HG02642 (cell line): Measurements from ENCODE around the gene PRMT1.

Source experiments
- ATAC-seq: cut with Tn5 transposase; IDR thresholded peaks from one replicate; pipeline ENCODE4 v1.9.1; 2021; ENCODE audit warnings: mild to moderate bottlenecking; ENCODE audit not compliant: unreplicated experiment, poor library complexity

PRMT1 gene

GRCh38 chr19:49651029-49651819 lies 25.8 kb upstream of the PRMT1 start:
- ATAC-seq, result no peak

GRCh38 chr19:49651820-49652550 lies 25.1 kb upstream of the PRMT1 start:
- no peak for ATAC-seq

GRCh38 chr19:49652551-49653465 lies 24.3 kb upstream of the PRMT1 start:
- no peak for ATAC-seq

GRCh38 chr19:49653466-49653806 lies 23.6 kb upstream of the PRMT1 start:
- ATAC-seq, result no peak

DNA sequence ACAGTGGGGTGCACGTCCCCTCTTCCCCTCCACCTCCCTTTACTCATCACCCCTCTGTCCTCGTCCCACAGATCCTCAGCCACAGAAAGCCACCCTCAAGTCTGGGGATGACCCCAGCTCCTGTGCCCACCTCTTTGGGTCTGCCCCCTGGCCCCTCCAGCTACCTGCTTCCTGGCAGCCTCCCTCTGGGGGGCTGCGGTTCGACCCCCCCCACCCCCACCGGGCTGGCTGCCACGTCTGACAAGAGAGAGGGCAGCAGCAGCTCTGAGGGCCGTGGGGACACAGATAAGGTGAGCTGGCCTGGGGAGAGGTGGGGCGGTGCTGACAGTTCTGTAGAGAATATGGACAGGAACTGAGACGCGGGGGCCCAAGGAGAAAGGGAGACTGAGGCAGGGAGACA lies 22.5 kb upstream of the PRMT1 start:
- no peak for ATAC-seq

DNA sequence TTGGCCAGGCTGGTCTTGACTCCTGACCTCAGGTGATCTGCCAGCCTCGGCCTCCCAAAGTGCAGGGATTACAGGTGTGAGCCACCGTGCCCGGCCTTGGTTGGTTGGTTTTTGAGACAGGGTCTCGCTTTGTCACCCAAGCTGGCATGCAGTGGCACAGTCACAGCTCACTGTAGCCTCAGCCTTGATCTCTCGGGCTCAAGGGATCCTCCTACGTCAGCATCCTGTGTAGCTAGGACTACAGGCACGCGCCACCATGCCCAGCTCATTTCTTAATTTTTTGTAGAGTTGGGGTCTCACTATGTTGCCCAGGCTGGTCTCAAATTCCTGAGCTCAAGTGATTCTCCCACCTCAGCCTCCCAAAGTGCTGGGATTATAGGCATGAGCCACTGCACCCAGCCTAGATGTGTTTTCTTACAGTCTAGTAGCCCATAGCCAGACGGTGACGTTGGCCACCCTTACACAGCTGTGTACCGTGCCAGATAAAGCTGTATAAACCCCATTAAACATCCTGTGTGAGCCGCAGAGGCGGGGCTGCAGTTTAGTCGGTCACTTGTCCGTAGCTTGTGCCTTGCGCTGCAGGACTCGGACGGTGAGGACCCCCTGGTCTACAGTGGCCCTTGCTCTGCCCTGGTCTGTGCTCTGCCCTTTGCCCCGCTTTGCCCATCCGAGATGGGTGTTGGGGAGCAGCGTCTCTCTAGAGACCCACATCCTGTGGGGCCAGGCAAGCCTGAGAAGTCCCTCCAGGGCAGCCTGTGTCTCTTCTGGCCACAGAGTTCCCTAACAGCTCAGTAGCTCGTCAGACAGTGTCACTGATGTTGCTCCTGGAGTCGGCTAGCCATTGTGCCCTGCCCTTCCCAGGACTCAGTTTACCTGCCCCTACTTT lies 21.3 kb upstream of the PRMT1 start:
- ATAC-seq, result no peak

DNA sequence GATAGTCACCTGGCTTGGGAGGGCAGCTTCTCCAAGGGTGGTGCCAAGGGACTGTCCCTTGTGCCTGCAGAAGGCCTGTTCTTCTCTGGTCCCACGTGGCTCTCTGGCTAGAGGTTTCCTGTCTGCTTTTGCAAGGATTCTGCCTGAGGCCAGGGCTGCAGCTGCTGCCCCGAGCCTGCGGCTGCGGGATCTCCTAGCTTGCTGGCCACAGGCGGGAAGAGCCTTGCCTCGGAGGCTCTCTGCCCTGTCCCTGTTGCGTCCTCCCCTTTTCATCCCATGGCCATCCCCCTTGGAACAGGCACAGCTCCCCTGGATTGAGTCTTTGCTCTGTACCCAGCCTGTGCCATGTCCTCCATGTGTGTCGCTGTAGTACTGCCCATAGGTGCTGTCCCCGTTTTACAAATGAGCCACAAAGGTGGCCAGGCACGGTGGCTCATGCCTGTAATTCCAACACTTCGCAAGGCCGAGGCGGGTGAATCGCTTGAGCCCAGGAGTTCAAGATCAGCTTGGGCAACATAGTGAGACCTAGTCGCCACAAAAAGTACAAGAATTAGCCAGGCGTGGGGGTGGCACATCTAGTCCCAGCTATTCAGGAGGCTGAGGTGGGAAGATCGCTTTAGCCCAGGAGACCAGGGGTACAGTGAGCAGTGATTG lies 20.5 kb upstream of the PRMT1 start:
- no peak for ATAC-seq

DNA sequence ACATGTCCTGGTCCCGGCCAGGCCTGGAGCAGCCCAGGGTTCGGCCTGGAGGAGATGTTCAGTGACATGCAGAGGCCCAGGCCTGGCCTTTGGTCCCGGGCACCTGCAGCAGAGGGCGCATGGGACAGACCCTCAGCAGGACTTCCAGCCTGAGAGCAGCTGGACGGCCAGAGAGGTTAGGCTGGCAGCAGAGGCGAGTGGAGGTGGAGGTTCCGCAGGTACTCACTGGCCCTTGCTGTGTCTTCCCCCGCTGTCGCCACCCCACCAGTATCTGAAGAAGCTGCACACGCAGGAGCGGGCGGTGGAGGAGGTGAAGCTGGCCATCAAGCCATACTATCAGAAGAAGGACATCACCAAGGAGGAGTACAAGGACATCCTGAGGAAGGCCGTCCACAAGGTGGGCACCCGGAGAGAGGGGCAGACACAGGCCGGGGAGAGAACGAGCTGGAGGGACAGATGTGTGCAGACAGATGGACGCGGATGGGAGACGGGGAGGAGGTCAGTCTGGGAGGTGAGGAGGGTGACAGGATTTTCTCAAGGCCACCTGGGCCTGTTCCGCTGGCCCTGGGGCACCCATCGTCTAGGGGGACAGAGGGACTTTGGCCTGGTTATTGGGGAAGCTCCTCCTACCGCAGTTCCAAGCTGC lies 19.5 kb upstream of the PRMT1 start:
- no peak for ATAC-seq

DNA sequence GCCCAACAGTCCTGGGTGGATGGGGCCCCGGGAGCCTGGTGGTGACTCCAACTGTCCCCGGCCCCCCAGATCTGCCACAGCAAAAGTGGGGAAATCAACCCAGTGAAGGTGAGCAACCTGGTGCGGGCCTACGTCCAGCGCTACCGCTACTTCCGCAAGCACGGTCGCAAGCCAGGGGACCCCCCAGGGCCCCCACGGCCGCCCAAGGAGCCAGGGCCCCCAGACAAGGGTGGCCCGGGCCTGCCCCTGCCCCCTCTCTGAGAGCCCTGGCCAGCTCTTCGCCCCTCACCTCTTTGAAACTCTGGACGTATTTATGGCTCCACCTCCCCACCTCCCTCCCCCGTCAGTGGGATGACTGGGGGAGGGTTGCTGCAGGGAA lies 18.9 kb upstream of the PRMT1 start:
- no peak for ATAC-seq

DNA sequence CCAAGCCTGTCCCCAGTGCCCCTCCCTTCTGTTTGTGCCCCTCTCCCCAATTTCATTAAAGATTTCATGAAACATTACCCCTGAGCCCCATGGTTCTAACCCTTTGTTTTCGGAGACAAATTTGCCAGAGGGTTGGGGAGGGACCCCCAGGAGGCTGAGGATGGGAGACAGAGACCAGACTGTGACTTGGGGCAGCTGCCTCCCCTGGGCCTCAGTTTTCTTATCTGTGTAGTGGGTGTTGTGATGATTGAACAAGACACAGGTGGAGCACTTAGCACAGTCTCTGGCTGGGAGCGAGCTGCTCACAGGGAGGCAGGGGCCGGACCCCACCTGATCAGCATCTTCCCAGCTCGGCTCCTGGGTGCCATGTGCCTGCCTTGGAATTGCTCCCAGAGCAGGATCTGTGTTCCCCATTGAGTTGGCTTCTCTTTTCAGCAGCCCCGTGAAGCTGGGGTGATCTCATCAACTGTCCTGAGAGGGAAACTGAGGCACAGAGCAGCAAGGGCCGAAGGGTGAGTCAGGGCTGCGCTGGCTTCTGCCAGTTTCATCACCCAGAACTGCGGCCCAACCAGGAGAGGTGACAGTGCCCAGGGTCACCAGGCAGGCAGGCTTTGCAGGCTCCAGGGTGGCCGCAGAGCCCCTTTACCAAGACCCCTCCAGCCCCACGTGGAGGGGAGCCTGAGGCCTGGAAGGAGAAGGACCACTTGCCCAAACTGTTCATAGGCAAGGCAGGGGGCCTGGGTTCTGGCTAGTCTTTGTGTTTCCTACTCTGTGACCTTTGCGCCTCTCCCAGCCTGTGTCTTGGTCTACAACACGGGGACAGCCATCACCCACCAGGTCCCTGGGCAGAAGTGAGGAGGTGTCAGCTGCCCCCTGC lies 18.3 kb upstream of the PRMT1 start:
- no peak for ATAC-seq

- ATAC-seq, result no peak
These were observed 16.6 kb upstream of the PRMT1 start for GRCh38 chr19:49660338-49660961.

DNA sequence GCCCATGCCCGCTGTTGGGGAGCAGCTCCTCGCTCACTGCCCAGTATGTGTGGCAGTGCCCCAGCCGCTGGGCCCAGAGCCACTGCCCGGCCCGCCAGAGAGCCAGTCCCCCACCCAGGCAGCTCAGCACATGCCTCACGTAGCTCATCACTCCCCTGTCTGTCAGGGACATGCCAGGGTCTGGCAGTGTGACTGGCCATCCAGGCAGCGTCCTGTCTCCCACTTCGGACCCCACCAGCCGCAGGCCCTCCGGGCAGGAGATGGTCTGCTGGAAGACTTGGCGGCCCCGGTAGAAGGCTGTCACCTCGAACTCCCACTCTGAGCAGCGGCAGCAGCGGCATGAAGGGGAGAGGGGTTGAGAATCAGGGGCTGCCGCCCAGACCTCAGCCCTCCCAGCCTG lies 15.1 kb upstream of the PRMT1 start:
- ATAC-seq, result no peak

DNA sequence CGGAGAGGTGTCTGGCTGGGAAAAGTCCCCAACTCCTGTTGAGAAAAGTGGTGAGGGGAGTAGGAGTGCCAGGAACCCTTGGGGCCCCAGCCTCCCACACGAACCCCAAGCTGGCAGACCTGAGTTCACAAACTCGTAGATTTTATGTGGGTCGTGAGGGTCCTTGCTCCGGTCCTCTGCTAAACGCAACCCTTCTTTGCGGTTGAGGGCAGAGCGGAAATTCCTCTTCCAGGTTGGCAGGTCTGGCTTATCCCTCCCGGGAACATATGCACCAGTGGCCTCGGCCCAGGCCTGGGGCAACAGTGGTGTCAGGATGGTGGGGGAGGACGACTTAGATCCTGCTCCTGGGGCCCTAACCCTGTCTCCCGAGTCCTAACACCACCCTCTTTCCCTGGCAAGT lies 13.8 kb upstream of the PRMT1 start:
- no peak for ATAC-seq

GRCh38 chr19:49664171-49665035 lies 12.7 kb upstream of the PRMT1 start:
- ATAC-seq, result peak; percentile 44

- no peak for ATAC-seq
These were observed 12.1 kb upstream of the PRMT1 start for GRCh38 chr19:49665036-49665350.

DNA sequence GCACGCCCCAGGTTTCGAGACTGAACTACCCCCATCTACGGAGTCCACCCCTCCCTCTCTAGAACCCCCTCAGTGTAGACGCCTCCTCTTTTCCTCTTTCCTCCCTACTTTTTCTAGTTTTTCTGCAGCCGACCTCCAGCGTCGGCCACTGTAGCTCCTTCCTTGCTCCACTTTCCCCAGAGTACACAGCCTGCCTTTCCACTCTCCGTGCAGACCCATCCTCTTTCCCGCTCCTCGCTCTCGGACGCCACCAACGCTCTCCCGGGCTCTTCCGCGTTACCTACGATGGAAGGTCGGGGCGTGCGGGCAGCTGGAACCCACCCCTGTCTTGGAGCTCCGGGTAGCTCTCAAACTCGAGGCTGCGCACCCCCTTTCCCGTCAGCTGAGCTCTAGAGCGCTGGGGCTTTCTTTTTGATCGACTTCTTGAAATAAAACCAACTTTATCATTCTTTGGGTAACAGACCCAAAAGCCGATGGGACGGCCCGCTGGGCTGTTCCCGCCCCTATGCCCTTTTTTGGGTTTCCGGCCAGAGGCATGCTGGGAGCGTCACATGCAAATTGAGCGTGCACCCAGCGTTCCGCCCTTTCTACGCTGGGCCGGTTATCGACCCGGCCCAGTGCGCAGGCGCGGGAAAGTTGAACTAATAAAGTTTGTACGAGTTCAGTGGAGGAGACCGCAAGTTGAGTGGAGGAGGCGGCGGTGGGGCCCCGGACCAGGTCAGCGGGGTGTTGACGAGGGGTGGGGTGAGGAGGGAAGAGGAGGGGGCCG lies 11.5 kb upstream of the PRMT1 start, which contains the start of the genes BCL2L12 and IRF3:
Gene BCL2L12 (plus strand): TSS at position 583 of the 769 bp plus-strand sequence. CDS start 760 bp downstream, outside the sequence.
Gene IRF3 (minus strand): TSS at position 507 of the 769 bp plus-strand sequence. CDS start 1,019 bp downstream, outside the sequence.
- peak; percentile 81 for ATAC-seq
